Measurements from ENCODE around the gene NMD3.

NMD3 gene

GRCh38 chr3:161252143-161252542 is 31.0 kb downstream of the NMD3 start:
- DNase-seq (ENCODE audit: extremely low read depth, low read depth), result no peak
- no peak for TF ChIP-seq CTCF (IDR thresholded peaks at IDR 0.05; ENCODE audit: low read depth, low read length)

- no peak for TF ChIP-seq CTCF (IDR thresholded peaks at IDR 0.05; ENCODE audit: low read depth, low read length)
- DNase-seq (ENCODE audit: extremely low read depth, low read depth), result peak; percentile 43
Observed at GRCh38 chr3:161253711-161254110, 32.6 kb downstream of the NMD3 start.

GRCh38 chr3:161254861-161255260 is 33.8 kb downstream of the NMD3 start:
- DNase-seq (ENCODE audit: extremely low read depth, low read depth), result no peak
- no peak for TF ChIP-seq CTCF (IDR thresholded peaks at IDR 0.05; ENCODE audit: low read depth, low read length)

- TF ChIP-seq CTCF (IDR thresholded peaks at IDR 0.05; ENCODE audit: low read depth, low read length), result no peak
- no peak for DNase-seq (ENCODE audit: extremely low read depth, low read depth)
Observed at GRCh38 chr3:161263057-161263456, 41.9 kb downstream of the NMD3 start.

GRCh38 chr3:161264852-161265251 is 43.7 kb downstream of the NMD3 start:
- no peak for DNase-seq (ENCODE audit: extremely low read depth, low read depth)
- TF ChIP-seq CTCF (IDR thresholded peaks at IDR 0.05; ENCODE audit: low read depth, low read length), result no peak

- no peak for TF ChIP-seq CTCF (IDR thresholded peaks at IDR 0.05; ENCODE audit: low read depth, low read length)
Observed at GRCh38 chr3:161265916-161266571, 44.9 kb downstream of the NMD3 start.

GRCh38 chr3:161266731-161267150 is 45.6 kb downstream of the NMD3 start:
- no peak for TF ChIP-seq CTCF (IDR thresholded peaks at IDR 0.05; ENCODE audit: low read depth, low read length)
- no peak for DNase-seq (ENCODE audit: extremely low read depth, low read depth)

More at GRCh38 chr3:161265916-161266571, 44.9 kb downstream of the NMD3 start:
- DNase-seq (ENCODE audit: extremely low read depth, low read depth), result no peak
